B cell (primary cell): ENCODE measurements around the gene SIT1.

Source experiments
- EZH2 ChIP-seq: IDR thresholded peaks from 2 replicates; pipeline ENCODE4 v1.6.1; 2012; ENCODE audit warnings: borderline replicate concordance, low read depth, mild to moderate bottlenecking, moderate library complexity, low read length; ENCODE audit not compliant: insufficient read depth, poor library complexity, severe bottlenecking
- TF ChIP-seq, protein P1 (sequence below): fragments of 200-600 bp; IDR thresholded peaks from one replicate; pipeline ENCODE4 v1.8.0; 2022; ENCODE audit warnings: antibody characterized with exemption, mild to moderate bottlenecking

DNA sequence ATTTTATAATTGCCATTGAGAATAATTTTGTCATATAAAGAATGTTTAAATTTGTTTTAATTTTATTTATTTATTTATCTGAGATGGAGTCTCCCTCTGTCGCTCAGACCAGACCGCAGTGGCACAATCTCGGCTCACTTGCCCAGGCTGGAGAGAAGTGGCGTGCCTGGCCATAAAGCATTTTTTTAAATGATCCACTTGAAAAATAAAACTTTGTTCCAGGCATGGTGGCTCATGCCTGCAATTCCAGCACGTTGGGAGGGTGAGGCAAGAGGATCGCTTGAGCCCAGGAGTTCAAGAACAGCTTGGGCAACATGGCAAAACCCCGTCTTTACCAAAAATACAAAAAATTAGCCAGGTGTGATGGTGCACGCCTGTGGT lies 2.1 kb upstream of the SIT1 start:
- TF ChIP-seq, protein P1, sequence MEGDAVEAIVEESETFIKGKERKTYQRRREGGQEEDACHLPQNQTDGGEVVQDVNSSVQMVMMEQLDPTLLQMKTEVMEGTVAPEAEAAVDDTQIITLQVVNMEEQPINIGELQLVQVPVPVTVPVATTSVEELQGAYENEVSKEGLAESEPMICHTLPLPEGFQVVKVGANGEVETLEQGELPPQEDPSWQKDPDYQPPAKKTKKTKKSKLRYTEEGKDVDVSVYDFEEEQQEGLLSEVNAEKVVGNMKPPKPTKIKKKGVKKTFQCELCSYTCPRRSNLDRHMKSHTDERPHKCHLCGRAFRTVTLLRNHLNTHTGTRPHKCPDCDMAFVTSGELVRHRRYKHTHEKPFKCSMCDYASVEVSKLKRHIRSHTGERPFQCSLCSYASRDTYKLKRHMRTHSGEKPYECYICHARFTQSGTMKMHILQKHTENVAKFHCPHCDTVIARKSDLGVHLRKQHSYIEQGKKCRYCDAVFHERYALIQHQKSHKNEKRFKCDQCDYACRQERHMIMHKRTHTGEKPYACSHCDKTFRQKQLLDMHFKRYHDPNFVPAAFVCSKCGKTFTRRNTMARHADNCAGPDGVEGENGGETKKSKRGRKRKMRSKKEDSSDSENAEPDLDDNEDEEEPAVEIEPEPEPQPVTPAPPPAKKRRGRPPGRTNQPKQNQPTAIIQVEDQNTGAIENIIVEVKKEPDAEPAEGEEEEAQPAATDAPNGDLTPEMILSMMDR: no peak
- TF ChIP-seq EZH2: no peak
